Measurements from ENCODE around the gene PDCL2.

Gene PDCL2

GRCh38 chr4:55517526-55518229 lies 74.4 kb downstream of the PDCL2 start:
- DNase-seq (ENCODE audit: extremely low spot score): no peak
- CTCF ChIA-PET: no interaction called here

GRCh38 chr4:55512922-55513571 lies 79.0 kb downstream of the PDCL2 start:
- no peak for TF ChIP-seq FOXA1 (IDR thresholded peaks at IDR 0.05)
- TF ChIP-seq NFRKB (IDR thresholded peaks at IDR 0.05): no peak
- TF ChIP-seq ZNF384 (IDR thresholded peaks at IDR 0.05): no peak
- TF ChIP-seq CTBP1 (IDR thresholded peaks at IDR 0.05; ENCODE audit: borderline replicate concordance): no peak
- no peak for TF ChIP-seq SUZ12 (IDR thresholded peaks at IDR 0.05)
- TF ChIP-seq LEF1 (IDR thresholded peaks at IDR 0.05; ENCODE audit: borderline replicate concordance): no peak
- no peak for TF ChIP-seq L3MBTL2 (conservative IDR thresholded peaks at IDR 0.05)
- TF ChIP-seq TARDBP (IDR thresholded peaks at IDR 0.05): no peak
- no peak for TF ChIP-seq ARNT (IDR thresholded peaks at IDR 0.05)
- TF ChIP-seq ELF4 (IDR thresholded peaks at IDR 0.05): no peak
- no peak for TF ChIP-seq SP1 (IDR thresholded peaks at IDR 0.05)
- no peak for TF ChIP-seq BHLHE40 (IDR thresholded peaks at IDR 0.05; ENCODE audit: borderline replicate concordance)
- ChIA-PET POLR2A (no interaction called here), CTCF (no interaction called here)
- DNase-seq (ENCODE audit: extremely low spot score): no peak

More at GRCh38 chr4:55517526-55518229, 74.4 kb downstream of the PDCL2 start:
- TF ChIP-seq ARNT (IDR thresholded peaks at IDR 0.05): no peak
- TF ChIP-seq SP1 (IDR thresholded peaks at IDR 0.05): no peak
- no peak for TF ChIP-seq BHLHE40 (IDR thresholded peaks at IDR 0.05; ENCODE audit: borderline replicate concordance)
- TF ChIP-seq ELF4 (IDR thresholded peaks at IDR 0.05): no peak
- no peak for TF ChIP-seq L3MBTL2 (conservative IDR thresholded peaks at IDR 0.05)
- TF ChIP-seq SUZ12 (IDR thresholded peaks at IDR 0.05): no peak
- TF ChIP-seq TARDBP (IDR thresholded peaks at IDR 0.05): no peak
- no peak for TF ChIP-seq CTBP1 (IDR thresholded peaks at IDR 0.05; ENCODE audit: borderline replicate concordance)
- TF ChIP-seq FOXA1 (IDR thresholded peaks at IDR 0.05): no peak
- TF ChIP-seq ZNF384 (IDR thresholded peaks at IDR 0.05): no peak
- TF ChIP-seq PKNOX1 (IDR thresholded peaks at IDR 0.05): no peak
- no peak for TF ChIP-seq FOXK2 (IDR thresholded peaks at IDR 0.05)
- TF ChIP-seq NFRKB (IDR thresholded peaks at IDR 0.05): no peak
- TF ChIP-seq FOXM1 (IDR thresholded peaks at IDR 0.05; ENCODE audit: borderline replicate concordance): no peak
- TF ChIP-seq HDGF (IDR thresholded peaks at IDR 0.05; ENCODE audit: borderline replicate concordance): no peak
- no peak for TF ChIP-seq LEF1 (IDR thresholded peaks at IDR 0.05; ENCODE audit: borderline replicate concordance)
- POLR2A ChIA-PET: no interaction called here

- ChIA-PET POLR2A (no interaction called here), CTCF (no interaction called here)
- TF ChIP-seq SUZ12 (IDR thresholded peaks at IDR 0.05) (no peak), FOXA1 (IDR thresholded peaks at IDR 0.05) (no peak), ARNT (IDR thresholded peaks at IDR 0.05) (no peak), ELF4 (IDR thresholded peaks at IDR 0.05) (no peak), TARDBP (IDR thresholded peaks at IDR 0.05) (no peak), FOXK2 (IDR thresholded peaks at IDR 0.05) (no peak), L3MBTL2 (conservative IDR thresholded peaks at IDR 0.05) (no peak), CTBP1 (IDR thresholded peaks at IDR 0.05; ENCODE audit: borderline replicate concordance) (no peak), BHLHE40 (IDR thresholded peaks at IDR 0.05; ENCODE audit: borderline replicate concordance) (no peak), SP1 (IDR thresholded peaks at IDR 0.05) (no peak), FOXM1 (IDR thresholded peaks at IDR 0.05; ENCODE audit: borderline replicate concordance) (no peak), ZNF384 (IDR thresholded peaks at IDR 0.05) (no peak), PKNOX1 (IDR thresholded peaks at IDR 0.05) (no peak), LEF1 (IDR thresholded peaks at IDR 0.05; ENCODE audit: borderline replicate concordance) (no peak), HDGF (IDR thresholded peaks at IDR 0.05; ENCODE audit: borderline replicate concordance) (no peak), NFRKB (IDR thresholded peaks at IDR 0.05) (no peak)
- no peak for DNase-seq (ENCODE audit: extremely low spot score)
Observed at GRCh38 chr4:55512077-55512476, 80.0 kb downstream of the PDCL2 start.

GRCh38 chr4:55510685-55511084 lies 81.4 kb downstream of the PDCL2 start:
- ChIA-PET CTCF (no interaction called here), POLR2A (no interaction called here)
- no peak for DNase-seq (ENCODE audit: extremely low spot score)
- TF ChIP-seq NFRKB (IDR thresholded peaks at IDR 0.05) (no peak), FOXK2 (IDR thresholded peaks at IDR 0.05) (no peak), BHLHE40 (IDR thresholded peaks at IDR 0.05; ENCODE audit: borderline replicate concordance) (no peak), L3MBTL2 (conservative IDR thresholded peaks at IDR 0.05) (no peak), ARNT (IDR thresholded peaks at IDR 0.05) (no peak), CTBP1 (IDR thresholded peaks at IDR 0.05; ENCODE audit: borderline replicate concordance) (no peak), ZNF384 (IDR thresholded peaks at IDR 0.05) (no peak), ELF4 (IDR thresholded peaks at IDR 0.05) (no peak), LEF1 (IDR thresholded peaks at IDR 0.05; ENCODE audit: borderline replicate concordance) (no peak)

GRCh38 chr4:55509266-55509665 lies 82.8 kb downstream of the PDCL2 start:
- CTCF ChIA-PET: no interaction called here
- no peak for DNase-seq (ENCODE audit: extremely low spot score)
- TF ChIP-seq FOXA1 (IDR thresholded peaks at IDR 0.05): no peak
- no peak for TF ChIP-seq ZNF384 (IDR thresholded peaks at IDR 0.05)
- no peak for TF ChIP-seq FOXM1 (IDR thresholded peaks at IDR 0.05; ENCODE audit: borderline replicate concordance)
- TF ChIP-seq ELF4 (IDR thresholded peaks at IDR 0.05): no peak
- TF ChIP-seq LEF1 (IDR thresholded peaks at IDR 0.05; ENCODE audit: borderline replicate concordance): no peak
- no peak for TF ChIP-seq HDGF (IDR thresholded peaks at IDR 0.05; ENCODE audit: borderline replicate concordance)
- TF ChIP-seq L3MBTL2 (conservative IDR thresholded peaks at IDR 0.05): no peak
- no peak for TF ChIP-seq FOXK2 (IDR thresholded peaks at IDR 0.05)
- no peak for TF ChIP-seq SP1 (IDR thresholded peaks at IDR 0.05)
- no peak for TF ChIP-seq ARNT (IDR thresholded peaks at IDR 0.05)
- TF ChIP-seq NFRKB (IDR thresholded peaks at IDR 0.05): no peak
- no peak for TF ChIP-seq BHLHE40 (IDR thresholded peaks at IDR 0.05; ENCODE audit: borderline replicate concordance)
- no peak for TF ChIP-seq PKNOX1 (IDR thresholded peaks at IDR 0.05)
- TF ChIP-seq TARDBP (IDR thresholded peaks at IDR 0.05): no peak
- no peak for TF ChIP-seq CTBP1 (IDR thresholded peaks at IDR 0.05; ENCODE audit: borderline replicate concordance)
- no peak for TF ChIP-seq SUZ12 (IDR thresholded peaks at IDR 0.05)
- POLR2A ChIA-PET: no interaction called here
